H1 (cell line): ENCODE data around the gene FNDC3A. TPM values are rescaled to one million over a fixed set of nuclear protein-coding genes. Genes with fewer than 3 reads are reported as not detected.

Source experiments
- CTCF ChIA-PET: fragments of 300-600 bp; sonication (Branson Sonifier 250); formaldehyde crosslinking; loops from one replicate; lab custom pipeline; 2021; ENCODE audit not compliant: partially characterized antibody; lab: Charles Lee
- POLR2A ChIA-PET: fragments of 300-600 bp; sonication (Branson Sonifier 250); formaldehyde crosslinking; loops from one replicate; lab custom pipeline; 2021; ENCODE audit warnings: inconsistent platforms; ENCODE audit not compliant: partially characterized antibody; lab: Charles Lee
- DNase-seq, 2 experiments: peaks; one replicate each; pipeline versions ENCODE4 v3.0.0 to v3.0.0-alpha.2; 2010 to 2022; ENCODE audit warnings: low spot score in 2 of 2, low read depth in 1 of 2, mixed read lengths in 1 of 2
- FAIRE-seq: peaks from 2 replicates; lab custom pipeline; 2011; peaks lifted over from hg19 to GRCh38; lab: Jason Lieb, UNC
- H2AFZ ChIP-seq: 2 replicates; pipeline ENCODE4 v1.8.1; 2012; ENCODE audit warnings: low read length, inconsistent platforms
- H2AK5ac ChIP-seq: 2 replicates; pipeline ENCODE4 v1.6.1; 2013; ENCODE audit warnings: low read depth, low read length
- H2BK120ac ChIP-seq: replicated peaks from 2 replicates; pipeline ENCODE3; 2013; ENCODE audit warnings: low read depth, low read length, inconsistent platforms
- H2BK12ac ChIP-seq: 2 replicates; pipeline ENCODE4 v1.6.1; 2013; ENCODE audit warnings: low read depth, low read length
- H2BK15ac ChIP-seq: 2 replicates; pipeline ENCODE4 v1.6.1; 2013; ENCODE audit warnings: low read length
- H2BK20ac ChIP-seq: 2 replicates; pipeline ENCODE4 v1.6.1; 2013; ENCODE audit warnings: low read length
- H2BK5ac ChIP-seq: 2 replicates; pipeline ENCODE4 v1.6.1; 2013; ENCODE audit warnings: low read depth, low read length
- H3K14ac ChIP-seq: 2 replicates; pipeline ENCODE4 v1.6.1; 2013; ENCODE audit warnings: inconsistent platforms; ENCODE audit not compliant: insufficient read length
- H3K18ac ChIP-seq: 2 replicates; pipeline ENCODE4 v1.6.1; 2013; ENCODE audit warnings: low read length; ENCODE audit errors: extremely low read depth
- H3K23ac ChIP-seq: 2 replicates; pipeline ENCODE4 v1.6.1; 2013; ENCODE audit warnings: inconsistent platforms; ENCODE audit not compliant: insufficient read length
- H3K23me2 ChIP-seq: 2 replicates; pipeline ENCODE4 v1.6.1; 2013; ENCODE audit warnings: low read depth, low read length
- H3K27ac ChIP-seq: 2 replicates; pipeline ENCODE4 v1.6.1; 2011; ENCODE audit warnings: low read depth, low read length, inconsistent platforms
- H3K27me3 ChIP-seq, 4 experiments: replicated peaks in 1 of 4; 1 replicate in 1 of 4; 2 replicates in 3 of 4; pipeline versions ENCODE4 v1.6.1 to v1.8.1; 2011 to 2013; ENCODE audit warnings: low read length in 3 of 4, mild to moderate bottlenecking in 3 of 4, inconsistent platforms in 2 of 4, mixed read lengths in 2 of 4, moderate library complexity in 1 of 4; ENCODE audit not compliant: control insufficient read depth in 3 of 4, insufficient read depth in 3 of 4; ENCODE audit errors: extremely low read depth in 1 of 4
- H3K36me3 ChIP-seq, 4 experiments: 2 replicates each; pipeline versions ENCODE4 v1.6.1 to v1.8.1; 2011 to 2013; ENCODE audit warnings: mild to moderate bottlenecking in 4 of 4, low read length in 3 of 4, moderate library complexity in 2 of 4, control low read depth in 1 of 4, inconsistent platforms in 1 of 4; ENCODE audit not compliant: insufficient read depth in 4 of 4, control insufficient read depth in 2 of 4
- H3K4ac ChIP-seq: replicated peaks from 2 replicates; pipeline ENCODE3; 2013; ENCODE audit warnings: low read length, low read depth, mixed read lengths, inconsistent platforms; ENCODE audit not compliant: insufficient read length
- H3K4me1 ChIP-seq, 4 experiments: replicated peaks in 1 of 4; 1 replicate in 1 of 4; 2 replicates in 3 of 4; pipeline versions ENCODE4 v1.6.1 to v1.8.1; 2011 to 2013; ENCODE audit warnings: low read length in 3 of 4, inconsistent platforms in 2 of 4, mixed read lengths in 1 of 4; ENCODE audit not compliant: insufficient read depth in 4 of 4, control insufficient read depth in 3 of 4
- H3K4me2 ChIP-seq, 2 experiments: 2 replicates each; pipeline versions ENCODE4 v1.6.1 to v1.8.1; 2011 to 2013; ENCODE audit warnings: low read depth in 2 of 2, low read length in 2 of 2, control low read depth in 1 of 2, inconsistent platforms in 1 of 2, mild to moderate bottlenecking in 1 of 2; ENCODE audit not compliant: insufficient read depth in 1 of 2
- H3K4me3 ChIP-seq, 4 experiments: fragments of 200-600, 300-600 bp in 1 of 4; sonication (generic), shearing (Covaris generic), sonication (Bioruptor Twin) in 1 of 4; 2 replicates each; pipeline versions ENCODE4 v1.5.1 to v1.8.1; 2011 to 2016; ENCODE audit warnings: low read length in 4 of 4, low read depth in 3 of 4, control low read depth in 2 of 4, inconsistent platforms in 2 of 4, mild to moderate bottlenecking in 2 of 4, mixed read lengths in 1 of 4, moderate library complexity in 1 of 4; ENCODE audit not compliant: insufficient read depth in 2 of 4; ENCODE audit errors: extremely low read depth in 1 of 4
- H3K56ac ChIP-seq: replicated peaks from 2 replicates; pipeline ENCODE3; 2013; ENCODE audit warnings: low read depth, mild to moderate bottlenecking, mixed read lengths, low read length, inconsistent platforms; ENCODE audit not compliant: insufficient read length
- H3K79me1 ChIP-seq: 2 replicates; pipeline ENCODE4 v1.6.1; 2013; ENCODE audit warnings: low read depth, low read length, control low read depth
- H3K79me2 ChIP-seq, 2 experiments: 2 replicates each; pipeline versions ENCODE4 v1.6.1 to v1.8.1; 2012 to 2013; ENCODE audit warnings: low read length in 2 of 2, mild to moderate bottlenecking in 2 of 2, inconsistent platforms in 1 of 2; ENCODE audit not compliant: insufficient read depth in 2 of 2, control insufficient read depth in 1 of 2
- H3K9ac ChIP-seq, 4 experiments: replicated peaks in 1 of 4; 1 replicate in 1 of 4; 2 replicates in 3 of 4; pipeline versions ENCODE4 v1.6.1 to v1.8.1; 2011 to 2013; ENCODE audit warnings: low read depth in 3 of 4, low read length in 3 of 4, control low read depth in 2 of 4, mild to moderate bottlenecking in 2 of 4, moderate library complexity in 2 of 4, inconsistent platforms in 1 of 4; ENCODE audit errors: extremely low read depth in 1 of 4
- H3K9me3 ChIP-seq, 2 experiments: 2 replicates each; pipeline versions ENCODE4 v1.6.1 to v1.8.1; 2012 to 2013; ENCODE audit warnings: mild to moderate bottlenecking in 2 of 2, moderate library complexity in 2 of 2, control low read depth in 1 of 2, inconsistent platforms in 1 of 2, low read depth in 1 of 2, low read length in 1 of 2, mixed read lengths in 1 of 2; ENCODE audit not compliant: insufficient read depth in 2 of 2
- H4K20me1 ChIP-seq, 2 experiments: replicated peaks in 1 of 2; 2 replicates each; pipeline versions ENCODE3 to v1.8.1; 2011 to 2013; ENCODE audit warnings: inconsistent platforms in 2 of 2, low read length in 2 of 2, mild to moderate bottlenecking in 1 of 2; ENCODE audit not compliant: insufficient read depth in 2 of 2, control insufficient read depth in 1 of 2
- H4K5ac ChIP-seq: 2 replicates; pipeline ENCODE4 v1.6.1; 2013; ENCODE audit warnings: low read length, low read depth, mixed read lengths, inconsistent platforms; ENCODE audit not compliant: insufficient read length
- H4K8ac ChIP-seq: 2 replicates; pipeline ENCODE4 v1.8.0; 2013; ENCODE audit warnings: mild to moderate bottlenecking, moderate library complexity, low read length, inconsistent platforms; ENCODE audit not compliant: insufficient read depth; ENCODE audit errors: extremely low read depth
- H4K91ac ChIP-seq: replicated peaks from 2 replicates; pipeline ENCODE3; 2013; ENCODE audit warnings: low read length, mixed read lengths, inconsistent platforms; ENCODE audit not compliant: insufficient read length
- CHD1 ChIP-seq: IDR thresholded peaks from 2 replicates; pipeline ENCODE4 v1.6.1; 2012; ENCODE audit warnings: low read depth, low read length, improper control_type of control experiment
- SAP30 ChIP-seq: fragments of 300-600 bp; sonication (generic); IDR thresholded peaks from 2 replicates; pipeline ENCODE4 v1.7.1; 2012; ENCODE audit warnings: low read length, moderate library complexity, mild to moderate bottlenecking, inconsistent platforms; ENCODE audit not compliant: insufficient read depth, insufficient replicate concordance
- SUZ12 ChIP-seq: fragments of 200-600 bp; sonication (generic); IDR thresholded peaks from 2 replicates; pipeline ENCODE4 v1.6.1; 2012; ENCODE audit warnings: mild to moderate bottlenecking, inconsistent platforms, low read length, moderate library complexity, mixed read lengths
- WGBS, 2 experiments: shearing (Covaris generic) in 1 of 2; methylation state at CpG; one replicate each; pipeline versions ENCODE4 v1.1.6 to v1.1.7; 2013 to 2015; ENCODE audit warnings: low lambda C conversion rate in 2 of 2, mixed read lengths in 2 of 2, inconsistent platforms in 1 of 2, low coverage in 1 of 2, missing lambda C conversion rate in 1 of 2; ENCODE audit not compliant: insufficient replicate concordance in 2 of 2, insufficient coverage in 1 of 2, insufficient read length in 1 of 2; ENCODE audit errors: extremely low coverage in 1 of 2, missing lambda C conversion rate in 1 of 2; 5-methylcytosine and 5-hydroxymethylcytosine counted together
- polyA plus RNA-seq, 7 experiments: library from polyadenylated mRNA; depleted of rRNA in 3 of 7; stranded (reverse) in 5 of 7; unstranded in 2 of 7; fragments of >200 nt in 5 of 7; fragments of 200-250 nt in 2 of 7; gene quantifications; 1 replicate in 5 of 7; 2 replicates in 1 of 7; 4 replicates in 1 of 7; pipeline versions ENCODE4 v1.2.1 to v1.2.3, GENCODE V29; 2011 to 2013; ENCODE audit warnings: missing spikeins in 2 of 7, mixed read lengths in 2 of 7
- total RNA-seq: library from RNA; stranded (reverse); fragmentation: NEBNext Ultra II Directional; extraction: Animal tissue kit (Norgen Biotek cat#: 25700); gene quantifications from 2 replicates; pipeline ENCODE4 v1.2.1, GENCODE V29; 2021

Gene FNDC3A
- total and polyA plus RNA-seq, 2 of the 8 experiments (the other 6 are each of a cell fraction or from before 2014, with no cell fraction given) = 14.6 to 26.0 TPM

GRCh38 chr13:49086722-49087121 lies 111.0 kb downstream of the FNDC3A start:
- FAIRE-seq (no peak), DNase-seq (no peak)
- no peak overlapping the region for H2BK5ac ChIP-seq
- no peak overlapping the region for H3K9ac ChIP-seq
- no peak overlapping the region for H2BK12ac ChIP-seq
- H3K4ac ChIP-seq = no peak overlapping the region
- POLR2A ChIA-PET = no interaction called here
- no peaks in the 10 kb centered on the region for H3K27me3 ChIP-seq
- H3K18ac ChIP-seq = no peak overlapping the region
- H2BK20ac ChIP-seq = no peak overlapping the region
- WGBS, 2 experiments = 92% methylated on average over 2 of the region's 2 CpGs; no CpG with 5 or more reads in 1 of the 2 experiments
- no peak overlapping the region for H2AFZ ChIP-seq
- no peak overlapping the region for H3K56ac ChIP-seq
- H2BK15ac ChIP-seq = no peak overlapping the region
- H3K4me3 ChIP-seq = no peak overlapping the region
- H3K23me2 ChIP-seq = no peaks in the 10 kb centered on the region
- no peaks in the 10 kb centered on the region for H4K20me1 ChIP-seq
- no peak overlapping the region for H4K91ac ChIP-seq
- no peak for TF ChIP-seq CHD1
- TF ChIP-seq SUZ12 = no peak
- TF ChIP-seq SAP30 = no peak
- H3K27ac ChIP-seq = no peak overlapping the region
- H4K8ac ChIP-seq = no peak overlapping the region
- H3K4me1 ChIP-seq = no peaks in the 10 kb centered on the region
- H3K79me1 ChIP-seq = no peaks in the 10 kb centered on the region; the same call in 1 of the 2 replicates
- CTCF ChIA-PET = no interaction called here
- H3K9me3 ChIP-seq = no peaks in the 10 kb centered on the region
- no peaks in the 10 kb centered on the region for H3K79me2 ChIP-seq
- H3K23ac ChIP-seq = no peak overlapping the region
- no peak overlapping the region for H4K5ac ChIP-seq
- H2BK120ac ChIP-seq = no peak overlapping the region
- H3K14ac ChIP-seq = no peak overlapping the region
- no peaks in the 10 kb centered on the region; a peak in 1 of 8 replicates for H3K36me3 ChIP-seq
- no peak overlapping the region for H2AK5ac ChIP-seq
- H3K4me2 ChIP-seq = no peak overlapping the region
